Heart right ventricle (tissue), 16 donors: ENCODE measurements around the gene SYT10. TPM values are rescaled to one million over a fixed set of nuclear protein-coding genes. Genes with fewer than 3 reads are reported as not detected.
A peak's percentile ranks its signal among the peaks of the same experiment; 100 is the strongest.

ENCODE experiments used
- ATAC-seq, 8 donors: fragments of 200-7000 bp; cut with Tn5 transposase; one replicate each; pipeline ENCODE4 v1.9.1; 2020; ENCODE audit warnings: mild to moderate bottlenecking in 8 of 8, moderate library complexity in 8 of 8, moderate number of reproducible peaks in 1 of 8
- DNase-seq, 2 donors: peaks; one replicate each; pipeline ENCODE4 v3.0.0-alpha.2; 2020
- H3K27ac ChIP-seq, 10 donors: fragments of 200-600 bp; sonication (generic) in 2 of 10; one replicate each; pipeline versions ENCODE4 v1.5.0 to v1.8.0; 2020 to 2022; ENCODE audit warnings: mild to moderate bottlenecking in 3 of 10
- H3K27me3 ChIP-seq, 7 donors: fragments of 200-600 bp; one replicate each; pipeline ENCODE4 v1.8.0; 2021 to 2022; ENCODE audit warnings: mild to moderate bottlenecking in 2 of 7
- H3K36me3 ChIP-seq, 9 donors: fragments of 200-600 bp; sonication (generic) in 1 of 9; one replicate each; pipeline versions ENCODE4 v1.5.0 to v1.8.0; 2020 to 2022; ENCODE audit warnings: mild to moderate bottlenecking in 2 of 9
- H3K4me1 ChIP-seq, 9 donors: fragments of 200-600 bp; sonication (generic) in 1 of 9; one replicate each; pipeline versions ENCODE4 v1.5.0 to v1.8.0; 2020 to 2022; ENCODE audit warnings: mild to moderate bottlenecking in 4 of 9
- H3K4me3 ChIP-seq, 10 donors: fragments of 200-600 bp; sonication (generic) in 2 of 10; one replicate each; pipeline versions ENCODE4 v1.5.0 to v1.8.0; 2020 to 2022; ENCODE audit warnings: mild to moderate bottlenecking in 7 of 10, moderate library complexity in 2 of 10
- H3K9me3 ChIP-seq, 11 donors: fragments of 200-600 bp in 10 of 11; sonication (generic) in 2 of 11; one replicate each; pipeline versions ENCODE4 v1.5.0 to v1.8.0; 2013 to 2022; ENCODE audit warnings: mild to moderate bottlenecking in 2 of 11, control low read depth in 1 of 11, moderate library complexity in 1 of 11
- CTCF ChIP-seq, 9 donors: fragments of 200-600 bp; sonication (generic) in 2 of 9; IDR thresholded peaks; one replicate each; pipeline versions ENCODE4 v1.5.0 to v1.8.0; 2021 to 2022; ENCODE audit warnings: antibody characterized with exemption in 9 of 9, mild to moderate bottlenecking in 5 of 9, moderate library complexity in 1 of 9
- WGBS, 2 donors: extraction: QIAGEN DNeasy Blood & Tissue Kit; methylation state at CpG; one replicate each; pipeline ENCODE4 v1.1.7; 2013; ENCODE audit warnings: inconsistent platforms in 1 of 2; 5-methylcytosine and 5-hydroxymethylcytosine counted together
- intact Hi-C, 10 donors: fragments of 100-400 bp; cut with DNase I; formaldehyde crosslinking; loops; one replicate each; pipeline versions ENCODE4 v1.11.1 to v1.14.2; 2022
- polyA plus RNA-seq, 2 donors: library from polyadenylated mRNA; stranded (reverse); fragments of 200-250 nt; gene quantifications; one replicate each; pipeline ENCODE4 v1.2.3, GENCODE V29; 2013
- total RNA-seq, 10 donors: library from RNA; stranded (reverse); fragmentation: NEBNext Ultra II Directional in 3 of 10; extraction: Animal tissue kit (Norgen Biotek cat#: 25700) in 3 of 10; gene quantifications; one replicate each; pipeline versions ENCODE4 v1.2.1 to v1.2.4, GENCODE V29; 2021 to 2023
- donor health status: Arrhythmogenic right ventricular cardiomyopathy.
- donor health status: ischemic (EF 13 %, LVEDD 7.1; RV severe dilation, severe dysfunction).
- donor health status: healthy with polysubstance abuse.
- donor health status: DM: no; HTN: yes; CAD: no.
- donor health status: DM: no; HTN: no; CAD: no.
- donor health status: ischemic (EF 25% LVEDD 6.9; RV normal size, moderate dysfunction).
- donor health status: ischemic (EF 25% LVEDD 5.7; RV mildly dilated, moderate dysfunction).
- donor health status: healthy.
- donor health status: DM: yes; HTN: yes; CAD: no.
- donor health status: Ischemic cardiomyopathy.
- donor health status: ischemic (EF 35%, LVEDD 5.7; RV mildly dilated, moderate dysfunction).
- donor health status: nonischemic (EF 11% LVEDD 7.7; RV severe dilation, severe dysfunction).
- donor health status: DM: yes; HTN: yes; CAD: no.
- donor health status: PGD.
- donor health status: ischemic (EF 29% LVEDD 5.4; RV normal size, mild dysfunction).
- donor health status: nonischemic (EF 23%, LVEDD 6.1; RV moderate dilation, normal function).

The SYT10 gene
- total and polyA plus RNA-seq, 12 donors, result not detected

GRCh38 chr12:33450480-33450879, 10.9 kb upstream of the SYT10 start:
- H3K4me3 ChIP-seq, result no peak overlapping the region
- intact Hi-C loops, result no loop called here
- 76 to 79% methylated on average over 3 of the region's 3 CpGs for WGBS, 2 donors
- ATAC-seq (no peak), DNase-seq (no peak)
- no peak for TF ChIP-seq CTCF (IDR thresholded peaks at IDR 0.05)
- H3K9me3 ChIP-seq, result no peaks in the 10 kb centered on the region
- peaks cover 0 to 4% (median 0%) of the 10 kb centered on the region in 7 donors for H3K27me3 ChIP-seq
- no peaks in the 10 kb centered on the region for H3K36me3 ChIP-seq
- no peak overlapping the region for H3K27ac ChIP-seq
- no peaks in the 10 kb centered on the region for H3K4me1 ChIP-seq

- no peak for TF ChIP-seq CTCF (IDR thresholded peaks at IDR 0.05)
- Histone ChIP-seq H3K27me3 (peaks cover 0 to 74% (median 54%) of the 10 kb centered on the region in 7 donors), H3K27ac (no peak overlapping the region), H3K9me3 (no peaks in the 10 kb centered on the region), H3K36me3 (no peaks in the 10 kb centered on the region), H3K4me1 (peaks cover 0 to 14% (median 6%) of the 10 kb centered on the region in 9 donors), H3K4me3 (no peak overlapping the region)
- intact Hi-C loops, result no loop called here
- DNase-seq (no peak), ATAC-seq (no peak)
- 92 to 93% methylated on average over 9 of the region's 9 CpGs for WGBS, 2 donors
Measured at GRCh38 chr12:33440477-33440876, 858 bp upstream of the SYT10 start.

- intact Hi-C loops, result no loop called here
- ATAC-seq (peak in 1 of 8 donors; percentile 22), DNase-seq (no peak)
- Histone ChIP-seq H3K9me3 (no peaks in the 10 kb centered on the region), H3K27ac (no peak overlapping the region), H3K4me3 (peak overlapping the region; percentile 10 to 56 (median 48)), H3K4me1 (peaks cover 0 to 14% (median 6%) of the 10 kb centered on the region in 9 donors), H3K27me3 (peaks cover 0 to 68% (median 53%) of the 10 kb centered on the region in 7 donors), H3K36me3 (no peaks in the 10 kb centered on the region)
- WGBS, 2 donors, result 1 to 2% methylated on average over 66 to 68 of the region's 68 CpGs
- TF ChIP-seq CTCF (IDR thresholded peaks at IDR 0.05), result no peak
Measured at GRCh38 chr12:33438851-33439586, 600 bp downstream of the SYT10 start.

- 7 to 10% methylated on average over 28 of the region's 28 CpGs for WGBS, 2 donors
- DNase-seq (no peak), ATAC-seq (no peak)
- intact Hi-C loops, result no loop called here
- H3K27me3 ChIP-seq, result peaks cover 0 to 62% (median 52%) of the 10 kb centered on the region in 7 donors
- no peaks in the 10 kb centered on the region for H3K36me3 ChIP-seq
- no peaks in the 10 kb centered on the region for H3K9me3 ChIP-seq
- no peak for TF ChIP-seq CTCF (IDR thresholded peaks at IDR 0.05)
- H3K4me1 ChIP-seq, result peaks cover 0 to 14% (median 6%) of the 10 kb centered on the region in 9 donors
- H3K27ac ChIP-seq, result no peak overlapping the region
- peak overlapping the region in 1 of 10 donors; percentile 54 for H3K4me3 ChIP-seq
Measured at GRCh38 chr12:33438025-33438772, 1.4 kb downstream of the SYT10 start.
